Activated CD4-positive, alpha-beta T cell treated with anti-CD3 and anti-CD28 coated beads for 4 hours (primary cell): ENCODE data around the gene TBC1D22A.

Experiments
- DNase-seq, 2 donors: peaks; one replicate each; pipeline ENCODE4 v3.0.0-alpha.2; 2020

The TBC1D22A gene

GRCh38 chr22:47005506-47006408 is 243.3 kb downstream of the TBC1D22A start:
- DNase-seq, result no peak

GRCh38 chr22:47006433-47006832 is 244.0 kb downstream of the TBC1D22A start:
- DNase-seq, result no peak

- DNase-seq, result no peak
These were observed 244.4 kb downstream of the TBC1D22A start for GRCh38 chr22:47006869-47007268.

GRCh38 chr22:47007496-47007895 is 245.0 kb downstream of the TBC1D22A start:
- no peak for DNase-seq

GRCh38 chr22:47008208-47008885 is 245.9 kb downstream of the TBC1D22A start:
- DNase-seq, result no peak

GRCh38 chr22:47009304-47010101 is 247.1 kb downstream of the TBC1D22A start:
- no peak for DNase-seq

GRCh38 chr22:47010211-47010610 is 247.8 kb downstream of the TBC1D22A start:
- no peak for DNase-seq

- DNase-seq, result no peak
These were observed 248.8 kb downstream of the TBC1D22A start for GRCh38 chr22:47011131-47011858.

- DNase-seq, result no peak
These were observed 249.4 kb downstream of the TBC1D22A start for GRCh38 chr22:47011859-47012258.

- no peak for DNase-seq
These were observed 250.3 kb downstream of the TBC1D22A start for GRCh38 chr22:47012589-47013370.

GRCh38 chr22:47013861-47014635 is 251.6 kb downstream of the TBC1D22A start:
- DNase-seq, result no peak

- no peak for DNase-seq
These were observed 252.3 kb downstream of the TBC1D22A start for GRCh38 chr22:47014636-47015345.

GRCh38 chr22:47015589-47016178 is 253.2 kb downstream of the TBC1D22A start:
- no peak for DNase-seq

GRCh38 chr22:47016631-47017030 is 254.2 kb downstream of the TBC1D22A start:
- no peak for DNase-seq

GRCh38 chr22:47017245-47017644 is 254.8 kb downstream of the TBC1D22A start:
- no peak for DNase-seq

GRCh38 chr22:47018010-47018910 is 255.8 kb downstream of the TBC1D22A start:
- DNase-seq, result no peak

GRCh38 chr22:47019012-47019790 is 256.8 kb downstream of the TBC1D22A start:
- DNase-seq, result no peak

GRCh38 chr22:47020166-47020565 is 257.7 kb downstream of the TBC1D22A start:
- DNase-seq, result no peak
